ENCODE results near the gene ADAMTS7.
"Not testable (repeated sequence)": the region's sequence is repeated elsewhere in the genome, so short reads cannot be mapped to it uniquely, and the experiment has no call there.

ADAMTS7 gene

DNA sequence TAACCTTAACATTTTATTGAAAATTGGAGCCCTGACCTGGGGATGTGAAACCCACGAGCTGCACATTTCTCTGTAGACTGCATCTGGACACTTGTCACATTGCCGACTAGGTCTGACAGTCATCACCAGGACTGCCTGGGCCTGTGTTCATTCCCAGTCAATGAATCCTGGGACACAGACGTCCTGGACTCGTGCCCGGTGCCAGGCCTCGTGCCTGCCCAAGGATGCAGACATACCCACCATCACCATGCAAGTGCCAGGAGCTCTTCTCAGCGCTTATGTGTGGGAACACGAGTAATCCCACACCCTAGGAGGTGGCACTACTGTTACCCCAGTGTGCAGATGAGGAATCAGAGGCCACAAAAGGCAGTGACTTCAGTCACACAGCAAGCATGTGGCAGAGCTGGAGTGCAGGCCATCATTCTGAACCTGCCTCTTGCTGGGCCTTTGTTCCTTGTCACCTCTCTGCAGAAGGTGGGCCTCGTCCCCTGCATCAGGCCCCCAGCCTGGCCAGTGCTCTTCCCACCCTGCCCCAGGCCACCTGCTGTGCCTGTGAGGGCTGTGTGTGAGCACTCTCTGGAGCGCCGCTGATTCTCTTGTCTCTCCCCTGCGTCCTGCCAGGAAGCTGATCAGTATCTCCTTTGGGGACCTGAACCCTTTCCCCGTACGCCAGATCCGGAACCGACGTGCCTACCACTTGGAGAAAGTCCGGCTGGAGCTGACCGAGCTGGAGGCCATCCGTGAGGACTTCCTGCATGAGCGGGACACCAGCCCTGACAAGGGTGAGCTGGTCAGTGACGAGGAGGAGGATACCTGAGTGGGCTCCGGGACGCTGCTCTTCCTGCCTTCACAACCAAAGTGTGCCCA, 58.5 kb downstream of the ADAMTS7 start:
- H3K4me3 ChIP-seq (ENCODE audit: low read depth, low read length), result no peak overlapping the region
- TF ChIP-seq, protein P1, sequence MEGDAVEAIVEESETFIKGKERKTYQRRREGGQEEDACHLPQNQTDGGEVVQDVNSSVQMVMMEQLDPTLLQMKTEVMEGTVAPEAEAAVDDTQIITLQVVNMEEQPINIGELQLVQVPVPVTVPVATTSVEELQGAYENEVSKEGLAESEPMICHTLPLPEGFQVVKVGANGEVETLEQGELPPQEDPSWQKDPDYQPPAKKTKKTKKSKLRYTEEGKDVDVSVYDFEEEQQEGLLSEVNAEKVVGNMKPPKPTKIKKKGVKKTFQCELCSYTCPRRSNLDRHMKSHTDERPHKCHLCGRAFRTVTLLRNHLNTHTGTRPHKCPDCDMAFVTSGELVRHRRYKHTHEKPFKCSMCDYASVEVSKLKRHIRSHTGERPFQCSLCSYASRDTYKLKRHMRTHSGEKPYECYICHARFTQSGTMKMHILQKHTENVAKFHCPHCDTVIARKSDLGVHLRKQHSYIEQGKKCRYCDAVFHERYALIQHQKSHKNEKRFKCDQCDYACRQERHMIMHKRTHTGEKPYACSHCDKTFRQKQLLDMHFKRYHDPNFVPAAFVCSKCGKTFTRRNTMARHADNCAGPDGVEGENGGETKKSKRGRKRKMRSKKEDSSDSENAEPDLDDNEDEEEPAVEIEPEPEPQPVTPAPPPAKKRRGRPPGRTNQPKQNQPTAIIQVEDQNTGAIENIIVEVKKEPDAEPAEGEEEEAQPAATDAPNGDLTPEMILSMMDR (IDR thresholded peaks at IDR 0.05; ENCODE audit: low read depth, low read length), result no peak

DNA sequence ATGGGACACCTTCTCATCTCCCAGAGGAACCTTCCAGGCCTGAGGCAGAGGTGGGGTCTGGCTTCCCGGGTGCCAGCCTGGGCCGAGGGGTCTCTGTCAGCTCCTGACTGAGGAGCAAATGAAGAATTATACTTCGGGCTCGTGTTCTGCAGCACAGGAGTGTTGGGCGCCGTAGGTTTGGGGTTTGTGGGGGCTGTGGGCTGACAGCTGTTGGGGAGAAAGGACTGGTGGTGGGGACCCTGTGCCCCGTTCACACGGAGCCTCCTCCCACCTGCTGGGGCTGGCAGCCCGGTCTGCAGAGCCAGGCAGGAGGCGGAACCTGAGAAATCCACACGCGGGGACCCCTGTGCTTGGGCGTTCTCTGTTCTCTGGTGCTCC, 59.7 kb downstream of the ADAMTS7 start:
- TF ChIP-seq, protein P1 (IDR thresholded peaks at IDR 0.05; ENCODE audit: low read depth, low read length), result no peak
- no peak overlapping the region for H3K4me3 ChIP-seq (ENCODE audit: low read depth, low read length)

DNA sequence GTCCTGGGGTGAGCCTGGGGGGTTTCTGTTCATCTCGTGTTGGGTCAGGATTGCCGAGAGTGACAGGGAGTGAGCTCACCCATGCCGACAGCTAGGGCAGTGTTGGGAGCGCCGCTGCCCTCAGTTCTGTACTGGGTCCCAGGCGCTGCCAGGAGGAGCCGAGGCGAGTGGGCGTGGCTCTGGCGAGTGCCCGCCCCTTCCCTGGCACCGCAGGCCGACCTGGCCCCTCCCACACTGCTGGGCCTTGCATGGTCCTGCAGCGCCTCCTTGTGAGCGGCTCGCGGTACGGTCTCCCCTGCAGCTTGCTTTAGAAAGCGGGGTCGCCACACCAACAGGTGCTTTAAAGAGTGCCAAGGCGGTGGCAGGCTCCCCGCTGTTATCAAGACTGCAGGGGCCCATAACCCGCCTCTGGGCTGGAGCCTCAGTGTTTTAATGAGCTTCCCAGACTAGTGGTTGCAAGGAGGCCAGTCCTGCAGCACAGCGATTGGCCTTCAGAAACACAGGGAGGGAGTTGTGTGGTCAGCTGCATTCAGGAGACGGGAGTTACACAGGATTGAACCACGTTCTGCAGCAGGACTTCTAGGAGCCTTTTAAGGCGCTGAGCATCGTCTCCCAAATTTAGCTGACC, 60.2 kb downstream of the ADAMTS7 start:
- not testable (repeated sequence) for H3K4me3 ChIP-seq (ENCODE audit: low read depth, low read length)
- TF ChIP-seq, protein P1 (IDR thresholded peaks at IDR 0.05; ENCODE audit: low read depth, low read length), result peak; percentile 75

DNA sequence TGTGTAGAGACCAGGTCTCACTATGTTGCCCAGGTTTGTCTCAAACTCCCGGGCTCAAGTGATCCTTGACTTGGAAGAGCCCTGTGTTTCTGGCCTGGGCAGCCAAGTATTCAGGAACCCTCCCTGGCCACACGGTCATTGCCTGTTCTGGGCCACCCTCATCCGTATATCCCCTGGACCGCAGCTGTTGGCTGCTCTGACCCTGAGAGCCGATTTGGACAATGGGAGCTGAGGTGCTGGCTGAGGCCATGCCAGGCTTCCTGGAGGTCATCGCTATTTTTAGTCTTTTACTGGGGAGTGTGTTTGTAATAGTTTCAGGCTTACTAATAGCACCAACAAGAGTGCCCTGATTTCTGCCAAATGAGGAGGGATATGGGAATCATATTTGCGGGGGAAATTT, 60.7 kb downstream of the ADAMTS7 start:
- no peak overlapping the region for H3K4me3 ChIP-seq (ENCODE audit: low read depth, low read length)
- TF ChIP-seq, protein P1 (IDR thresholded peaks at IDR 0.05; ENCODE audit: low read depth, low read length), result no peak

DNA sequence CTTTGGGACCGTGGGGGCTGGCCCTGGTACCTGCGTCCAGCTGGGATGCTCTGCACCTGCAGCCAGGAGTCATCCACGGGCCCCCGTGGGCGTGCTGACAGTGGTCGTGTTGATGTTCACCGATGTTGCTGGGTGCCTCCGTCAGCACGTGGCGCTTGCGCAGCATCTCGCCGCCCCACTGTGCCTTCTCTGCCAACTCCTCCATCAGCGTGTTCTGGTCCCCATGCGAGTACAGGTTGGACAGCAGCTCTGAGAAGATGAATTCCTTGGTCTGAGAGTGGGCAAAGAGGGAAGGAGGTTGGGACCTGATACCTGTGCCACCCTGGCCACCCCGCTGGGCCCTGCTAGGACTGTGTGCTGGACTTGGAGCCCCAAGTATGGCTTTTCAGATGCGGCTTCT, 61.4 kb downstream of the ADAMTS7 start:
- no peak overlapping the region for H3K4me3 ChIP-seq (ENCODE audit: low read depth, low read length)
- TF ChIP-seq, protein P1 (IDR thresholded peaks at IDR 0.05; ENCODE audit: low read depth, low read length), result no peak

DNA sequence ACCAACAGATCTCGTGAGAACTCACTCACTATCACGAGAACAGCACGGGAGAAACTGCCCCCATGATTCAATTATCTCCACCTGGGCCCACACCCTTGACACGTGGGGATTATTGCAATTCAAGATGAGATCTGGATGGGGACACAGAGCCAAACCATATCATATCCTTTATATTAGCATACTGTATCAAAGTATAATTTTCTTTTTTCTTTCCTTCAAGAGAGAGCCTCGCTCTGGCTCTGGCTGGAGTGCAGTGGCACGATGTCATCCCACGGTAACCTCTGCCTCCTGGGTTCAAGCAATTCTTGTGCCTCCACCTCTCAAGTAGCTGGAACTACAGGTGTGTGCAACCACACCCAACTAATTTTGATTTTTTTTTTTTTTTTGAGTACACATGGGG, 63.4 kb downstream of the ADAMTS7 start:
- H3K4me3 ChIP-seq (ENCODE audit: low read depth, low read length), result not testable (repeated sequence)

DNA sequence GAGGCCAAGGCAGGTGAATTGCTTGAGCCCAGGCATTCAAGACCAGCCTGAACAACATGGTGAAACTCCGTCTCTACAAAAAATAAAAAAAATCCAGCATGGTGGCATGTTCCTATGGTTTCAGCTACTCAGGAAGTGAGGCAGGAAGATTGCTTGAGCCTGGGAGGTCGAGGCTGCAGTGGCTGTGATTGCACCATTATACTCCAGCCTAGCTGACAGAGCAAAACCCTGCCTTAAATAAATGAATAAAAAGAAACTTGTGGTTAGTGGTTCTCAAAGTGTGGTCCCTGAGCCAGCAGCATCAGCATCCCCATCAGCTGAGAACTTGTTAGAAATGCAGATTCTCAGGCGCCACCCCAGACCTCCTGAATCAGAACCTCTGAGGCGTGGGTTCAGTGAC, 69.6 kb downstream of the ADAMTS7 start:
- H3K4me3 ChIP-seq (ENCODE audit: low read depth, low read length), result not testable (repeated sequence)

DNA sequence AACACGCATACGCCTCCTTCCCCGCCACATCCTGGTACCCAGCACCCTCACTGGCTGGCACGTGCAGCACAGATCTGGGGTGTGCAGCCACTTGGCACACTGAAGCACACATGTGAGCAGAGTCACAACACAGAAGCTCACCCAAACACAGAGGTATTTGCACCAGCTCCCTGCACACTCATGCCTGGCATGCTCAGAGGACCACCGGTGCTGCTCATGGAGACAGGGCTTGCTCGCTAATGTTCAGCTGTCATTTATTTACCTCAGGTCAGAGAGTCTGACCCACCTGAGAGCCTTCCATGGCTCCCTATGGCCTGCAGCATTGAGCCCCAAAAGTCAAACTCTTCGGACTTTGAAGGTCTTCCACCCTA, 70.4 kb downstream of the ADAMTS7 start:
- TF ChIP-seq, protein P1 (IDR thresholded peaks at IDR 0.05; ENCODE audit: low read depth, low read length), result no peak

More for the DNA sequence above, 70.4 kb downstream of the ADAMTS7 start:
- H3K4me3 ChIP-seq (ENCODE audit: low read depth, low read length), result no peak overlapping the region
